ENCODE results near the gene POU2F2. TPM values are rescaled to one million over a fixed set of nuclear protein-coding genes. Genes with fewer than 3 reads are reported as not detected.

POU2F2 gene
- total RNA-seq, 5 donors from 2014 or later (not counting 1 experiment from before 2014, with no cell fraction given), result 27.9 to 71.7 (median 59.5) TPM

GRCh38 chr19:42123765-42124164 is 8.5 kb downstream of the POU2F2 start:
- no peaks in the 10 kb centered on the region for H3K36me3 ChIP-seq (ENCODE audit: control insufficient read depth in 2 of 2, extremely low read depth in 1 of 2, insufficient read depth in 1 of 2, low read length in 1 of 2)
- no peaks in the 10 kb centered on the region for H3K9me3 Mint-ChIP-seq
- CTCF ChIA-PET, result interaction anchor here (0.7 to 1.2 kb wide), 3 partner anchors 9 to 64 kb away, joined by 3 to 7 read pairs (median 6); no protein-coding TSS in a partner anchor
- no peak overlapping the region for H3K4me3 ChIP-seq (ENCODE audit: control insufficient read depth in 1 of 2, extremely low read depth in 1 of 2, low read length in 1 of 2)
- H3K27me3 ChIP-seq (replicated peaks in 1 of 2; ENCODE audit: control insufficient read depth in 2 of 2, extremely low read depth in 1 of 2, insufficient read depth in 2 of 2, low read length in 1 of 2), result no peaks in the 10 kb centered on the region
- peaks cover 72 to 82% (median 72%) of the 10 kb centered on the region in 3 donors for H3K4me1 Mint-ChIP-seq
- POLR2A ChIA-PET, result interaction anchor here in 1 of 2 donors (0.6 kb wide), 1 partner anchor 82 kb away, joined by 3 read pairs; no protein-coding TSS in a partner anchor
- H3K4me3 Mint-ChIP-seq, result peak overlapping the region; percentile 71 to 83 (median 77)
- peak overlapping the region; percentile 96 to 98 for H3K27ac Mint-ChIP-seq
- WGBS (ENCODE audit: insufficient coverage), result 100% methylated on average over 1 of the region's 1 CpG
- no peak for DNase-seq
- peak overlapping the region; percentile 94 for H3K27ac ChIP-seq (ENCODE audit: low read length)
- H3K27me3 Mint-ChIP-seq, result no peaks in the 10 kb centered on the region
- H3K9me3 ChIP-seq, result no peaks in the 10 kb centered on the region
- peaks cover 26 to 59% of the 10 kb centered on the region in 2 experiments for H3K4me1 ChIP-seq (ENCODE audit: control insufficient read depth in 1 of 2, extremely low read depth in 1 of 2, insufficient read depth in 2 of 2, low read length in 2 of 2)
- ATAC-seq (replicated peaks in 1 of 4), result no peak
- peaks cover 9% of the 10 kb centered on the region for H3K36me3 Mint-ChIP-seq

GRCh38 chr19:42122691-42123607 is 9.3 kb downstream of the POU2F2 start:
- Mint-ChIP-seq H3K36me3 (peaks cover 14% of the 10 kb centered on the region), H3K4me3 (peak overlapping the region; percentile 71 to 83 (median 77)), H3K27ac (peak overlapping the region; percentile 96 to 98), H3K27me3 (no peaks in the 10 kb centered on the region), H3K4me1 (peaks cover 69 to 77% (median 69%) of the 10 kb centered on the region in 3 donors), H3K9me3 (no peaks in the 10 kb centered on the region)
- peak overlapping the region; percentile 94 for H3K27ac ChIP-seq (ENCODE audit: low read length)
- H3K27me3 ChIP-seq (replicated peaks in 1 of 2; ENCODE audit: control insufficient read depth in 2 of 2, extremely low read depth in 1 of 2, insufficient read depth in 2 of 2, low read length in 1 of 2), result no peaks in the 10 kb centered on the region
- H3K4me1 ChIP-seq (ENCODE audit: control insufficient read depth in 1 of 2, extremely low read depth in 1 of 2, insufficient read depth in 2 of 2, low read length in 2 of 2), result peaks cover 26 to 54% of the 10 kb centered on the region in 2 experiments
- peak in 3 of 4 experiments; percentile 27 to 35 (median 31) for ATAC-seq (replicated peaks in 1 of 4)
- CTCF ChIA-PET, result interaction anchor here (1.0 to 1.2 kb wide), 3 partner anchors 10 to 65 kb away, joined by 3 to 6 read pairs (median 3); no protein-coding TSS in a partner anchor
- H3K36me3 ChIP-seq (ENCODE audit: control insufficient read depth in 2 of 2, extremely low read depth in 1 of 2, insufficient read depth in 1 of 2, low read length in 1 of 2), result peaks cover 0 to 6% of the 10 kb centered on the region in 2 donors
- POLR2A ChIA-PET, result no interaction called here
- H3K9me3 ChIP-seq, result no peaks in the 10 kb centered on the region
- DNase-seq, result peak in 6 of 35 experiments; percentile 11 to 42 (median 26)
- 25% methylated on average over 12 of the region's 17 CpGs for WGBS (ENCODE audit: insufficient coverage)
- H3K4me3 ChIP-seq (ENCODE audit: control insufficient read depth in 1 of 2, extremely low read depth in 1 of 2, low read length in 1 of 2), result no peak overlapping the region

GRCh38 chr19:42121656-42122069 is 10.6 kb downstream of the POU2F2 start:
- H3K27ac Mint-ChIP-seq, result peak overlapping the region; percentile 96 to 98
- H3K27me3 Mint-ChIP-seq, result no peaks in the 10 kb centered on the region
- peak; percentile 81 to 93 (median 92) for ATAC-seq (replicated peaks in 1 of 4)
- Histone ChIP-seq H3K4me1 (ENCODE audit: control insufficient read depth in 1 of 2, extremely low read depth in 1 of 2, insufficient read depth in 2 of 2, low read length in 2 of 2) (peaks cover 26 to 50% of the 10 kb centered on the region in 2 experiments), H3K4me3 (ENCODE audit: control insufficient read depth in 1 of 2, extremely low read depth in 1 of 2, low read length in 1 of 2) (peak overlapping the region; percentile 27 to 32), H3K27me3 (replicated peaks in 1 of 2; ENCODE audit: control insufficient read depth in 2 of 2, extremely low read depth in 1 of 2, insufficient read depth in 2 of 2, low read length in 1 of 2) (no peaks in the 10 kb centered on the region), H3K9me3 (no peaks in the 10 kb centered on the region), H3K27ac (ENCODE audit: low read length) (peak overlapping the region; percentile 94), H3K36me3 (ENCODE audit: control insufficient read depth in 2 of 2, extremely low read depth in 1 of 2, insufficient read depth in 1 of 2, low read length in 1 of 2) (peaks cover under 1 to 18% of the 10 kb centered on the region in 2 donors)
- ChIA-PET CTCF (no interaction called here), POLR2A (no interaction called here)
- H3K9me3 Mint-ChIP-seq, result no peaks in the 10 kb centered on the region
- DNase-seq, result peak; percentile 22 to 86 (median 65)
- H3K4me1 Mint-ChIP-seq, result peaks cover 60 to 65% (median 63%) of the 10 kb centered on the region in 3 donors
- peak overlapping the region; percentile 71 to 83 (median 77) for H3K4me3 Mint-ChIP-seq
- H3K36me3 Mint-ChIP-seq, result peaks cover 17% of the 10 kb centered on the region
- WGBS (ENCODE audit: insufficient coverage), result 0% methylated on average over 1 of the region's 8 CpGs

- Histone ChIP-seq H3K36me3 (ENCODE audit: control insufficient read depth in 2 of 2, extremely low read depth in 1 of 2, insufficient read depth in 1 of 2, low read length in 1 of 2) (peaks cover 5 to 23% of the 10 kb centered on the region in 2 donors), H3K4me3 (ENCODE audit: control insufficient read depth in 1 of 2, extremely low read depth in 1 of 2, low read length in 1 of 2) (peak overlapping the region in 1 of 2 donors; percentile 32), H3K9me3 (no peaks in the 10 kb centered on the region), H3K27ac (ENCODE audit: low read length) (peak overlapping the region; percentile 94), H3K27me3 (replicated peaks in 1 of 2; ENCODE audit: control insufficient read depth in 2 of 2, extremely low read depth in 1 of 2, insufficient read depth in 2 of 2, low read length in 1 of 2) (no peaks in the 10 kb centered on the region), H3K4me1 (ENCODE audit: control insufficient read depth in 1 of 2, extremely low read depth in 1 of 2, insufficient read depth in 2 of 2, low read length in 2 of 2) (peaks cover 26 to 48% of the 10 kb centered on the region in 2 experiments)
- DNase-seq, result no peak
- CTCF ChIA-PET, result no interaction called here
- H3K9me3 Mint-ChIP-seq, result no peaks in the 10 kb centered on the region
- H3K4me1 Mint-ChIP-seq, result peaks cover 55 to 61% (median 60%) of the 10 kb centered on the region in 3 donors
- POLR2A ChIA-PET, result no interaction called here
- 84% methylated on average over 3 of the region's 5 CpGs for WGBS (ENCODE audit: insufficient coverage)
- peak in 1 of 4 experiments; percentile 6 for ATAC-seq (replicated peaks in 1 of 4)
- H3K27ac Mint-ChIP-seq, result peak overlapping the region; percentile 96 to 98
- H3K36me3 Mint-ChIP-seq, result peaks cover 22% of the 10 kb centered on the region
- peak overlapping the region; percentile 71 to 83 (median 77) for H3K4me3 Mint-ChIP-seq
- H3K27me3 Mint-ChIP-seq, result no peaks in the 10 kb centered on the region
Measured at GRCh38 chr19:42121036-42121621, 11.1 kb downstream of the POU2F2 start.

GRCh38 chr19:42120276-42120980 is 11.8 kb downstream of the POU2F2 start:
- H3K27me3 Mint-ChIP-seq, result no peaks in the 10 kb centered on the region

More at GRCh38 chr19:42120276-42120980, 11.8 kb downstream of the POU2F2 start:
- no peaks in the 10 kb centered on the region for H3K27me3 ChIP-seq (replicated peaks in 1 of 2; ENCODE audit: control insufficient read depth in 2 of 2, extremely low read depth in 1 of 2, insufficient read depth in 2 of 2, low read length in 1 of 2)
- POLR2A ChIA-PET, result interaction anchor here in 1 of 2 donors (0.7 kb wide), 1 partner anchor 230 kb away, joined by 3 read pairs; no protein-coding TSS in a partner anchor
- Mint-ChIP-seq H3K9me3 (no peaks in the 10 kb centered on the region), H3K4me1 (peaks cover 50 to 60% (median 57%) of the 10 kb centered on the region in 3 donors), H3K27ac (peak overlapping the region; percentile 96 to 98), H3K36me3 (peaks cover 28% of the 10 kb centered on the region), H3K4me3 (peak overlapping the region; percentile 22 to 83 (median 77))
- ATAC-seq (replicated peaks in 1 of 4), result no peak
- WGBS (ENCODE audit: insufficient coverage), result 96% methylated on average over 4 of the region's 10 CpGs
- H3K27ac ChIP-seq (ENCODE audit: low read length), result peak overlapping the region; percentile 94
- CTCF ChIA-PET, result interaction anchor here in 1 of 2 donors (0.6 kb wide), 1 partner anchor 312 kb away, joined by 3 read pairs; no protein-coding TSS in a partner anchor
- DNase-seq, result no peak
- peaks cover 26 to 44% of the 10 kb centered on the region in 2 experiments for H3K4me1 ChIP-seq (ENCODE audit: control insufficient read depth in 1 of 2, extremely low read depth in 1 of 2, insufficient read depth in 2 of 2, low read length in 2 of 2)
- H3K4me3 ChIP-seq (ENCODE audit: control insufficient read depth in 1 of 2, extremely low read depth in 1 of 2, low read length in 1 of 2), result no peak overlapping the region
- peaks cover 5 to 30% of the 10 kb centered on the region in 2 donors for H3K36me3 ChIP-seq (ENCODE audit: control insufficient read depth in 2 of 2, extremely low read depth in 1 of 2, insufficient read depth in 1 of 2, low read length in 1 of 2)
- no peaks in the 10 kb centered on the region for H3K9me3 ChIP-seq

Measured in T-cell (primary cell).